Motor neuron (in vitro differentiated cells): ENCODE data around the gene CEBPG. TPM values are rescaled to one million over a fixed set of nuclear protein-coding genes. Genes with fewer than 3 reads are reported as not detected.

Experiments used
- ATAC-seq, 8 experiments: fragments of 200-7000 bp; cut with Tn5 transposase; replicated peaks in 6 of 8; 2 replicates each; pipeline ENCODE4 v1.8.0; 2021; ENCODE audit warnings: mild to moderate bottlenecking in 8 of 8, moderate library complexity in 8 of 8
- H3K27ac ChIP-seq, 2 donors: fragments of 250-450 bp; sonication (Bioruptor Pico); 2 replicates each; pipeline ENCODE4 v1.9.0; 2021; ENCODE audit warnings: antibody characterized with exemption in 2 of 2, mild to moderate bottlenecking in 2 of 2, moderate library complexity in 1 of 2
- H3K4me1 ChIP-seq, 2 donors: fragments of 250-450 bp; sonication (Bioruptor Pico); replicated peaks in 1 of 2; 2 replicates each; pipeline ENCODE4 v1.6.1; 2021; ENCODE audit warnings: antibody characterized with exemption in 2 of 2, mild to moderate bottlenecking in 2 of 2, moderate library complexity in 1 of 2
- H3K4me3 ChIP-seq, 5 donors: fragments of 250-450 bp; sonication (Bioruptor Pico); 2 replicates each; pipeline ENCODE4 v1.9.0; 2021; ENCODE audit warnings: antibody characterized with exemption in 5 of 5, mild to moderate bottlenecking in 5 of 5, moderate library complexity in 4 of 5
- WGBS, 10 experiments: fragments of 450-650 bp; shearing (Covaris generic); methylation state at CpG; one replicate each; pipeline ENCODE4 v1.0.0; 2022; 5-methylcytosine and 5-hydroxymethylcytosine counted together
- in situ Hi-C, 9 experiments: fragments of 400-800 bp; cut with MboI; loops; one replicate each; pipeline ENCODE4 v1.15.0; 2021; ENCODE audit warnings: low sequenced_read_pairs in 9 of 9, low pct_unique_long_range_greater_than_20kb in 2 of 9; ENCODE audit not compliant: unreplicated experiment in 9 of 9
- total RNA-seq, 8 experiments: library from RNA; unstranded; fragments of 300-600 nt; gene quantifications; 2 replicates each; pipeline versions ENCODE4 v1.2.3 to v1.2.4, GENCODE V29; 2022

CEBPG gene
- total RNA-seq, 8 experiments from 2014 or later, result 14.5 to 104 (median 49.9) TPM

- in situ Hi-C loops, result loop anchor here in 7 of 9 experiments (10.0 to 25.0 kb wide), 3 partner anchors 164 to 174 kb away; partner anchors contain the start of gene SLC7A10 (in 3 of the 7)
- Histone ChIP-seq H3K4me1 (peaks cover 3 to 15% of the 10 kb centered on the region in 2 donors), H3K27ac (no peak overlapping the region), H3K4me3 (no peak overlapping the region)
- WGBS, 10 experiments, result 62 to 100% (median 89%) methylated on average over 1 to 10 of the region's 18 CpGs; no CpG with 5 or more reads in 1 of the 10 experiments
- ATAC-seq, result no peak
These were observed 35.3 kb downstream of the CEBPG start for GRCh38 chr19:33408538-33409434.

- WGBS, 10 experiments, result 20 to 100% (median 96%) methylated on average over 1 to 7 of the region's 27 CpGs; no CpG with 5 or more reads in 6 of the 10 experiments
- ATAC-seq, result peak in 3 of 8 experiments; percentile 5 to 12 (median 5)
- in situ Hi-C loops, result loop anchor here in 8 of 9 experiments (10.0 to 25.0 kb wide), 3 partner anchors 165 to 175 kb away; partner anchors contain the start of gene SLC7A10 (in 3 of the 8)
These were observed 36.6 kb downstream of the CEBPG start for GRCh38 chr19:33409906-33410685.

GRCh38 chr19:33410915-33411401 is 37.4 kb downstream of the CEBPG start:
- ATAC-seq, result peak in 3 of 8 experiments; percentile 3 to 84 (median 11)
- in situ Hi-C loops, result loop anchor here in 4 of 9 experiments (10.0 to 25.0 kb wide), 2 partner anchors 174 to 176 kb away; partner anchors contain the start of gene SLC7A10 (in 3 of the 4)
- no peak overlapping the region for H3K4me3 ChIP-seq
- 8 to 92% (median 66%) methylated on average over 1 to 5 of the region's 21 CpGs; no CpG with 5 or more reads in 4 of the 10 experiments for WGBS, 10 experiments
- no peak overlapping the region for H3K27ac ChIP-seq
- peaks cover 4 to 22% of the 10 kb centered on the region in 2 donors for H3K4me1 ChIP-seq

More at GRCh38 chr19:33409906-33410685, 36.6 kb downstream of the CEBPG start:
- H3K4me3 ChIP-seq, result no peak overlapping the region
- peaks cover 3 to 19% of the 10 kb centered on the region in 2 donors for H3K4me1 ChIP-seq
- no peak overlapping the region for H3K27ac ChIP-seq

- in situ Hi-C loops, result loop anchor here in 4 of 9 experiments (10.0 to 25.0 kb wide), 2 partner anchors 174 to 177 kb away; partner anchors contain the start of gene SLC7A10 (in 3 of the 4)
- H3K4me1 ChIP-seq, result peaks cover 8 to 29% of the 10 kb centered on the region in 2 donors
- no peak overlapping the region for H3K4me3 ChIP-seq
- H3K27ac ChIP-seq, result no peak overlapping the region
- WGBS, 10 experiments, result 80 to 100% (median 93%) methylated on average over 1 to 5 of the region's 20 CpGs; no CpG with 5 or more reads in 4 of the 10 experiments
- ATAC-seq, result no peak
These were observed 38.2 kb downstream of the CEBPG start for GRCh38 chr19:33411621-33412180.

- 35 to 90% (median 73%) methylated on average over 1 to 9 of the region's 18 CpGs; no CpG with 5 or more reads in 3 of the 10 experiments for WGBS, 10 experiments
- peak in 2 of 8 experiments; percentile 3 to 25 for ATAC-seq
- Histone ChIP-seq H3K4me3 (no peak overlapping the region), H3K4me1 (peaks cover 12 to 36% of the 10 kb centered on the region in 2 donors), H3K27ac (peak overlapping the region in 1 of 2 donors; percentile 35)
- in situ Hi-C loops, result loop anchor here in 4 of 9 experiments (10.0 to 25.0 kb wide), 2 partner anchors 176 to 178 kb away; partner anchors contain the start of gene SLC7A10 (in 3 of the 4)
These were observed 39.3 kb downstream of the CEBPG start for GRCh38 chr19:33412601-33413425.

- H3K4me1 ChIP-seq, result peaks cover 12 to 36% of the 10 kb centered on the region in 2 donors
- WGBS, 10 experiments, result 83 to 100% methylated on average over 1 of the region's 13 CpGs; no CpG with 5 or more reads in 8 of the 10 experiments
- no peak for ATAC-seq
These were observed 39.9 kb downstream of the CEBPG start for GRCh38 chr19:33413426-33413725.

GRCh38 chr19:33413868-33414666 is 40.6 kb downstream of the CEBPG start:
- Histone ChIP-seq H3K4me1 (peaks cover 12 to 39% of the 10 kb centered on the region in 2 donors), H3K4me3 (no peak overlapping the region), H3K27ac (no peak overlapping the region)
- 83 to 100% (median 95%) methylated on average over 1 to 4 of the region's 25 CpGs; no CpG with 5 or more reads in 7 of the 10 experiments for WGBS, 10 experiments
- peak in 2 of 8 experiments; percentile 6 to 13 for ATAC-seq
- in situ Hi-C loops, result loop anchor here in 4 of 9 experiments (10.0 to 25.0 kb wide), 2 partner anchors 177 to 179 kb away; partner anchors contain the start of gene SLC7A10 (in 3 of the 4)

More at GRCh38 chr19:33413426-33413725, 39.9 kb downstream of the CEBPG start:
- H3K27ac ChIP-seq, result no peak overlapping the region
- in situ Hi-C loops, result loop anchor here in 4 of 9 experiments (10.0 to 25.0 kb wide), 2 partner anchors 176 to 179 kb away; partner anchors contain the start of gene SLC7A10 (in 3 of the 4)
- H3K4me3 ChIP-seq, result no peak overlapping the region

GRCh38 chr19:33414667-33415605 is 41.4 kb downstream of the CEBPG start:
- no peak overlapping the region for H3K27ac ChIP-seq
- no peak overlapping the region for H3K4me3 ChIP-seq
- ATAC-seq, result no peak
- in situ Hi-C loops, result loop anchor here in 4 of 9 experiments (10.0 to 25.0 kb wide), 2 partner anchors 178 to 180 kb away; partner anchors contain the start of gene SLC7A10 (in 3 of the 4)
- peaks cover 19 to 48% of the 10 kb centered on the region in 2 donors for H3K4me1 ChIP-seq
- WGBS, 10 experiments, result 60 to 100% (median 98%) methylated on average over 1 to 17 of the region's 32 CpGs

- Histone ChIP-seq H3K4me1 (peaks cover 22 to 50% of the 10 kb centered on the region in 2 donors), H3K27ac (peak overlapping the region; percentile 46 to 74), H3K4me3 (no peak overlapping the region)
- peak; percentile 56 to 94 (median 86) for ATAC-seq
- in situ Hi-C loops, result loop anchor here in 4 of 9 experiments (10.0 to 25.0 kb wide), 2 partner anchors 179 to 182 kb away; partner anchors contain the start of gene SLC7A10 (in 3 of the 4)
- WGBS, 10 experiments, result 0 to 78% (median 13%) methylated on average over 2 to 14 of the region's 27 CpGs; no CpG with 5 or more reads in 5 of the 10 experiments
These were observed 43.1 kb downstream of the CEBPG start for GRCh38 chr19:33416307-33417215.
